HUDEP-2 (cell line): ENCODE results near the gene SIT1.

Experiments used
- DNase-seq, 76 experiments: peaks; one replicate each; lab custom pipeline; 2025; ENCODE audit not compliant: unreplicated experiment in 76 of 76; lab: John Stamatoyannopoulos, UW

SIT1 gene, protein sequence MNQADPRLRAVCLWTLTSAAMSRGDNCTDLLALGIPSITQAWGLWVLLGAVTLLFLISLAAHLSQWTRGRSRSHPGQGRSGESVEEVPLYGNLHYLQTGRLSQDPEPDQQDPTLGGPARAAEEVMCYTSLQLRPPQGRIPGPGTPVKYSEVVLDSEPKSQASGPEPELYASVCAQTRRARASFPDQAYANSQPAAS

GRCh38 chr9:35650341-35651158 is at the start of gene SIT1:
Gene SIT1 (minus strand): TSS chr9:35650931. CDS start chr9:35650853, 78 bp downstream.
- DNase-seq = no peak

DNA sequence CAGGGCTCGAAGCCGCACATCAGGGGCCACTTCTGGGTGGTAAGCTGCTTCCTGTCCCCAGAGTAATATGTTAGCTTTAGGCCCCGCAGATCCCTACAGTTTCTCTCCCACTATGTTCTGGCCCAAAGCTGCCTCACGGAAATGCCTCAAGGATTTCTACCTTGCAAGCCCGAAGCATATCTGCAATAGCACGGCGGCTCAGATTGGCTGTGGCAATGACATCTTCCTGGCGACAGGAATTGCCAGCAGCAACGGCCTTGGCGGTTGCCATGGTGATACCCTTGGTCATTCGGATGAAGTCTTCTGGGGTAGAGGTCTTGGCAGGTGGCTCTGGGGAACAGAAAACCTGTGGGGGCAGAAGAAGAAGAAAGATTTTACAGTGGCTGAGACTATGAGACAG is 49.3 kb upstream of the SIT1 start:
- no peak for DNase-seq

DNA sequence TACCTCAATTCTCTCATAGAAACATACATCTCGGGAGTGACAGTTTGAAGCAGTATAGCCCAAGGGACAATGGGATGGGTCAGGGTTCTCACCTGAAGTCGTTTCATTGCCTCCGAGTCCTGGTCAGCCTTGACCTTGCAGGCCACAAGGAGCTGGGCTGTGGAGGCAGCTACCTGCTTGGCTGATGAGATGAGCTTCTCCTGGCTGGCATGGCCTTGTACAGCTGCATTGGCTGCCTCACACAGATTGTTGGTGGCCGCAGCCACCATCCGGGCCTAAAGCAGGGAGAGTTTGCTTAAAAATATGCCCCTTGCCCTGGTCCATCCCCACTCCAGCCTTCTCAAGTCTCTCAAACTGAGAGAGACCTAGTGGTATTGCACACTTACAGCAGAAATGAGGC is 47.5 kb upstream of the SIT1 start:
- DNase-seq = no peak

GRCh38 chr9:35697486-35697885 is 46.8 kb upstream of the SIT1 start:
- DNase-seq = no peak

GRCh38 chr9:35696520-35697215 is 45.9 kb upstream of the SIT1 start:
- peak in 53 of 76 experiments; percentile 3 to 62 (median 27) for DNase-seq

DNA sequence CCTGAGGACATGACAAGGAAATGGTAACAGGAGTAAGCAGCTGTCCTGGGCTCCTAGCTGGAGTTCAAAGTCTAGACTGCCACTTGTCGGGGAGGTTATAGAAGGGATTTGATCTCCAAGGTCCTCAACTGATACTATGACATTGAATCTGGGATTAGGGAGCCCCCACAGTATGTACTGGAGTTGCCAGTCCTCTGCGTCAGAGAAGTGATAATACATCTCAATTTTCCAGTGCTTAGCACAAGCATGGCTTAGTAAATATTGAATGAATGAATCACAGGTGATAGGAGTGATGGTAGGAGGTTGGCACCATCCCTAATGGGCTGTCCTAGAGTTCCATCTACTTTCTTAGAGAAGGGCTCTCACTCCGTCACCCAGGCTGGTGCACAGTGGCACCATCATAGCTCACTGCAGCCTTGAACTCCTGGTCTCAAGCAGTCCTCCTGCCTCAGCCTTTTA is 45.2 kb upstream of the SIT1 start:
- no peak for DNase-seq

- DNase-seq = no peak
Measured at GRCh38 chr9:35691757-35692301, 41.1 kb upstream of the SIT1 start.

DNA sequence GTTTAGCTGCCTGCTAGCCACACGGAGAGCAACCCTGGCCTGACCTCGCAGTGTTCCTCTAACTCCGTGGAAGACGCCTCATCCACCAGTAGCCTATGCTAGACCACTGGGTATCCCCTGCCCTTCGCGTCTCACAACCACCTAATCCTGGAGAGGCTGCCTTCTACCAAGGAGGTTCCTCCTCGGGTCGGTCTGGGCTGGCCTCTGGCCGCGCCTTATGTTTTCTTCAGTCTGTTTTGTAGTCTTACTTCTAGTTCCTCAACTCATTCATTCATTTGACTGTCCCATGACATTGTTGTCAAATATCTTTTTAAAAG is 40.6 kb upstream of the SIT1 start:
- no peak for DNase-seq

DNA sequence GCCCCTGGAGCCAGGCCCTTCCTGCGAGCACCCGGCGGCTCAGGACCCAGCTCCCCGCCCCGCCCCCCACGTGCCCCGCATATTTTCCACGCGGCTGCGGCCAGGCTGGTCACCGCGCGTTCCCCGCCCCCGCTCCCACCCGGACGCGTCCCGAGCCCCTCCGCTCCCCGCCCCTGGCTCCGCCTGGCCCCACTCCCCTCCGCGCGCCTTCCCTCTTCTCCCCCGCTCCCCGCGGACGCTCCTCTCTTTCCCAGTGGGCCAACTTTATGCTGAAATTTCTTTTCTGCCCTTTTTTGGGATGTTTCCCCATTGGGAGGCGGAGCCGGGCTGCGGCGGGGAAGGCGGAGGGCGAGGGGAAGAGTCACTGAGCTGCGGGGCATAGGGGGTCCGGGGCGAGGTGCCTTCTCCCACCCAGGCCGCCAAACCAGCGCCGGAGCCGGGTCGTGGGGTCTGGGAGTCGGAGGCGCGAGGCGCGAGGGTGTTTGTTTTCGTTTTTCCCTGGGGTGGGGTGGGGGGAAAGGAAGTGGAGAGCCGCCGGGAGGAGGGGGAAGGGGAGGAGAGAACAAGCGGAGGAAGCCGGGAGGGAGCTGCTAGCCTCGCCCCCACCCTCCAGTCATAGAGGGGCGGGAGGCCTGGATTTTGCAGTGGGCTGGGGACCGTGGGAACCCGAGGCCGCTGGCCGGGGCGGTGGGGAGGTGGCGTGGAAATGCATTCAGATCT is 40.0 kb upstream of the SIT1 start:
- peak in 4 of 76 experiments; percentile 1 to 28 (median 9) for DNase-seq

DNA sequence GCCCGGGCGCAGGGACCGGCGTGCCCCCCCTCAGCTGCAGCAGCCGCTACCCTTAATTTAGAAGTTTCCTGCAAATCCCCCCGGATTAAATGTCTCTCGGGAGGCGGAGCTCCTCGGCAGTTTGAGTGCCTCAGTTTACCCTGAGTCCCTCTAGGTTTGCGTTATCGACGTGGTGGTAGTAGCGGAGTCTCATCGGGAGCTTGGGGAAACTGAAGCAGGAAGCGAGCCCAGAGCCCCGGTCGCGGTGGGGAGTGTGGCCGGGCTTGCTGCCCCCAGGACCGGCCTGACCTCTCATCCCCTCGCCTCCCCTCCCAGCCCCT is 39.5 kb upstream of the SIT1 start:
- no peak for DNase-seq

GRCh38 chr9:35689542-35690293 is 39.0 kb upstream of the SIT1 start, which contains the start of gene TPM2:
Gene TPM2 (minus strand): TSS chr9:35689925. CDS start chr9:35689817, 108 bp downstream.
- no peak for DNase-seq

DNA sequence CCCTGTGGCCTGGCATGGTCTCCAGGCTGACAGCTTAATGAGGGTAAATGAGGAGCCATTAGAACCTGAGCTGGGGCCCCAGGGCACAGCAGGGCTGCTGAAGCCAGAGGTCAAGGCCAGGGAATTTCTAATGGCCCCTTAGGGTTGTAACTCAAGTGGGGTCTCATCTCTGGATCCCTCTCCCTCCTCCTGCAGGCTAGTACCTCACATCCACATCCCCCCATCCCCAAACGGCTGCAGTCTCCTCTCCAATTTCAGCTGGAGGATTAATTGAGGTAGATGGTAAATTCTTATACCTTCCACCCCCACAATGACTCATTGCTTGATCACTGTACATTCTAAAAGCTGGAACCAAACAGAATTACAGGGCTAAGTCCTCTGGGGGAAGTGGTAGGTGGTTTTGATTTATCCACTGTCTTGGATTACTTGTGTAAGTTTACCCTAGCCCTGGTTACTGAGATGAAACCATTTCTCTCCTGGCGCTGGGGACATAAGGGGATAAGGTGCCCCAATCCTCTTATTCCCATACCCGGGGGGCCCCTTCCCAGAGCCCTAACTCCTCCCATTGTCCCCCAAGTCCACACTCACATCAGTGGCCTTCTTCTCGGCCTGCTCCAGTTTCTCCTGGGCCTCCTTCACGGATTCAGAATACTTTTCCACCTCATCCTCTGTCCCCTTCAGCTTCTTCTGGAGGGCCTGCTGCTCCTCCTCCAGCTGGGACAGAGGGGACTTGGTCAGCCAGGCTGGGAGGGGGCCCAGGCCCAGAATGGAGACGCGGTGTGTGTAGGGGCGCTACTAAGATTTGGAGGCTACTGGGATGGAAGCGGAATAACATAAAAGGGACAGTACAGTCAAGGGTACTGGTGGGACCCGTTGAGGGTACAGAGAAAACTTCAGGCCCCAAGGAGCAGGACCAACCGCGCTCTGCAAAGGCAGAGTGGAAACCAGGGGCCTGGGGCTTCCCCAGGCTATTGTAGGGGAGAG is 38.1 kb upstream of the SIT1 start:
- DNase-seq = peak in 1 of 76 experiments; percentile 2

GRCh38 chr9:35687972-35688557 is 37.3 kb upstream of the SIT1 start:
- DNase-seq = no peak

- DNase-seq = no peak
Measured at GRCh38 chr9:35687306-35687705, 36.6 kb upstream of the SIT1 start.

- no peak for DNase-seq
Measured at GRCh38 chr9:35686222-35687203, 35.8 kb upstream of the SIT1 start.

- DNase-seq = no peak
Measured at GRCh38 chr9:35685506-35685905, 34.8 kb upstream of the SIT1 start.

DNA sequence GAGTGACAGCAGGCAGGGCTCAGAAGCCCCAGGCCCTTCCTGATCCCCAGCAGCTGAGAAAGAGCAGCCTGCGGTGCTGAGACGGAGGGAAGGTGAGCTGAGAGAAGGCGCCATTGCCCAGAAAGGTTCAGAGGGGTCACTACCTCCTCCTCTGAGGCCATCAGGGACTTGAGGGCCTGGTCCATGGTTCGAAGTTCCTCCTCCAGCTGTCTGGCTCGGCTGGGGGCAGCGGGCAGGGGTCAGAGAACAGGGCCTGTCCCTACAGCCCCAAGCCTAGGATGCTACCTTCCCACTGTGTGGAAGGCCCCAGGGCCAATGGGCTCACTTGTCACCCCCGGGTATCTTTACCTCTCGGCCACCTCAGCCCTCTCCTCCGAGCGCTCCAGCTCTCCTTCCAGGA is 34.2 kb upstream of the SIT1 start:
- no peak for DNase-seq
